Breast epithelium (tissue), 4 donors: ENCODE measurements around the gene HBS1L. TPM values are rescaled to one million over a fixed set of nuclear protein-coding genes. Genes with fewer than 3 reads are reported as not detected.

Experiments
- DNase-seq, 2 donors: peaks; one replicate each; pipeline ENCODE4 v3.0.0-alpha.2; 2019; ENCODE audit warnings: low spot score in 2 of 2
- H3K27ac ChIP-seq, 2 donors: fragments of 200-600 bp; sonication (generic) in 1 of 2; one replicate each; pipeline ENCODE4 v1.5.1; 2016 to 2019; ENCODE audit warnings: mild to moderate bottlenecking in 1 of 2
- H3K27me3 ChIP-seq, 2 donors: fragments of 200-600 bp; sonication (generic) in 1 of 2; one replicate each; pipeline versions ENCODE4 v1.5.1 to v1.6.0; 2017 to 2019; ENCODE audit warnings: control low read depth in 1 of 2, mild to moderate bottlenecking in 1 of 2
- H3K36me3 ChIP-seq: fragments of 200-600 bp; one replicate; pipeline ENCODE4 v1.5.1; 2019
- H3K4me1 ChIP-seq, 2 donors: fragments of 200-600 bp; sonication (generic); one replicate each; pipeline ENCODE4 v1.5.1; 2016 to 2019; ENCODE audit warnings: control low read depth in 1 of 2
- H3K4me3 ChIP-seq, 3 donors: fragments of 200-600 bp; sonication (generic); 1 replicate in 2 of 3; 2 replicates in 1 of 3; pipeline ENCODE4 v1.5.1; 2016 to 2019; ENCODE audit warnings: mild to moderate bottlenecking in 3 of 3, moderate library complexity in 2 of 3
- H3K9me3 ChIP-seq, 2 donors: fragments of 200-600 bp; sonication (generic) in 1 of 2; one replicate each; pipeline ENCODE4 v1.5.1; 2016 to 2019; ENCODE audit warnings: control low read depth in 1 of 2
- POLR2A ChIP-seq: fragments of 450-650 bp; IDR thresholded peaks from one replicate; pipeline ENCODE4 v1.6.1; 2016; ENCODE audit warnings: antibody characterized with exemption, mild to moderate bottlenecking, moderate library complexity
- POLR2AphosphoS5 ChIP-seq, 3 donors: sonication (generic); formaldehyde crosslinking; IDR thresholded peaks; one replicate each; pipeline ENCODE4 v1.6.1; 2017; ENCODE audit warnings: antibody characterized with exemption in 3 of 3
- intact Hi-C: fragments of 100-400 bp; cut with DNase I; formaldehyde crosslinking; loops from one replicate; pipeline ENCODE4 v1.15.1; 2023; ENCODE audit warnings: low total_unique reads
- total RNA-seq, 3 donors: library from RNA; depleted of rRNA; stranded (reverse); fragments of >200 nt; gene quantifications; one replicate each; pipeline ENCODE4 v1.1.0, GENCODE V29; 2016
- TF ChIP-seq, protein P1 (sequence below), 3 donors: fragments of 450-650 bp; IDR thresholded peaks; one replicate each; pipeline ENCODE4 v1.5.1; 2016 to 2017; ENCODE audit warnings: antibody characterized with exemption in 3 of 3, mild to moderate bottlenecking in 3 of 3, moderate library complexity in 3 of 3

Gene HBS1L
- total RNA-seq, 3 donors from 2014 or later: 42.0 to 55.5 (median 52.0) TPM

DNA sequence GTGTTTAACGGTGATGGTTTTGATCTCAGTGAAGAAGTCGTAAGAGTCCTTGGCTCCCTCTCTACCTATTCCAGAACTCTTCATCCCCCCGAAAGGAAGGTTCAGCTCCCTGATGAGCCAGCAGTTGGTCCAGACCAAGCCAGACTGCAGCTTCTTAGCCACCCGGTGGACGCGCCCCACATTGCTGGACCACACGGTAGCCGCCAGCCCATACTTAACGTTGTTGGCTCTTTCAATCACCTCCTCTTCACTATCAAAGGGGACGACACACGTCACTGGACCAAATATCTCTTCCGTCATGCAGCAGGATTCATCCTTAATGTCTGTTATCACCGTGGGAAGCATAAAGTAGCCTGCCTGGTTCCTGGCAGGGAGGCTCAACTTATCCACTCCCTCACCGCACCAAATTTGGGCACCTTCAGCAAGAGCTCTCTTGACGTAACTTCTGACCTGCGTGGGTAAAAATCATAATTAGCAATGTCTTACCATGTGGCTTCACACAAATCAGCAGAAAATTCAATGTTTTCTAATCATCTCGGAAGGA is 136.1 kb downstream of the HBS1L start:
- no peak for DNase-seq
- Histone ChIP-seq H3K36me3 (no peaks in the 10 kb centered on the region), H3K27me3 (no peaks in the 10 kb centered on the region), H3K9me3 (no peaks in the 10 kb centered on the region), H3K4me1 (no peaks in the 10 kb centered on the region), H3K4me3 (no peak overlapping the region), H3K27ac (no peak overlapping the region)
- intact Hi-C loops: no loop called here
- TF ChIP-seq POLR2AphosphoS5 (IDR thresholded peaks at IDR 0.05) (no peak), POLR2A (no peak)
- TF ChIP-seq, protein P1, sequence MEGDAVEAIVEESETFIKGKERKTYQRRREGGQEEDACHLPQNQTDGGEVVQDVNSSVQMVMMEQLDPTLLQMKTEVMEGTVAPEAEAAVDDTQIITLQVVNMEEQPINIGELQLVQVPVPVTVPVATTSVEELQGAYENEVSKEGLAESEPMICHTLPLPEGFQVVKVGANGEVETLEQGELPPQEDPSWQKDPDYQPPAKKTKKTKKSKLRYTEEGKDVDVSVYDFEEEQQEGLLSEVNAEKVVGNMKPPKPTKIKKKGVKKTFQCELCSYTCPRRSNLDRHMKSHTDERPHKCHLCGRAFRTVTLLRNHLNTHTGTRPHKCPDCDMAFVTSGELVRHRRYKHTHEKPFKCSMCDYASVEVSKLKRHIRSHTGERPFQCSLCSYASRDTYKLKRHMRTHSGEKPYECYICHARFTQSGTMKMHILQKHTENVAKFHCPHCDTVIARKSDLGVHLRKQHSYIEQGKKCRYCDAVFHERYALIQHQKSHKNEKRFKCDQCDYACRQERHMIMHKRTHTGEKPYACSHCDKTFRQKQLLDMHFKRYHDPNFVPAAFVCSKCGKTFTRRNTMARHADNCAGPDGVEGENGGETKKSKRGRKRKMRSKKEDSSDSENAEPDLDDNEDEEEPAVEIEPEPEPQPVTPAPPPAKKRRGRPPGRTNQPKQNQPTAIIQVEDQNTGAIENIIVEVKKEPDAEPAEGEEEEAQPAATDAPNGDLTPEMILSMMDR (IDR thresholded peaks at IDR 0.05): no peak

DNA sequence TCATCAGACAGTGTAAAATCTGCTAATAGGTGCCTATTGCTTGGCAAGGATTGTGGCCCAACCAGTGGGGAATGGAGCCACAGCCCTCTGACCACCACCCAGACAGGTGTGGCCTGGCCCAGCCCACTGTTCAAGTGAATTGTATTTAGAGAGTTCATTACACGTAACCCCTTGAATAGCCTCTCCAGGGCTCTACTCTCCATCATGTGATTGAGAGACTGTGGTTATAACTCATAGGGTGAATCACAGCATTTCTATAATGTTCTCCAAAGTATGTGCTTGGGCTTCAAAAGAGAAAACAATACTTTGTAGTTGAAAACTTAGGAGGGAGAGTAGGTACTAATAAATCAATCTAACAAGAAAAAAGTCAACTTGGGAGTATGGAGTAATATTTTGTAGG is 143.1 kb downstream of the HBS1L start:
- Histone ChIP-seq H3K9me3 (no peaks in the 10 kb centered on the region), H3K27me3 (no peaks in the 10 kb centered on the region), H3K4me3 (no peak overlapping the region), H3K27ac (no peak overlapping the region), H3K4me1 (no peaks in the 10 kb centered on the region), H3K36me3 (no peaks in the 10 kb centered on the region)
- intact Hi-C loops: no loop called here
- DNase-seq: no peak
- TF ChIP-seq, protein P1 (IDR thresholded peaks at IDR 0.05): no peak
- no peak for TF ChIP-seq POLR2AphosphoS5 (IDR thresholded peaks at IDR 0.05)
- TF ChIP-seq POLR2A: no peak

DNA sequence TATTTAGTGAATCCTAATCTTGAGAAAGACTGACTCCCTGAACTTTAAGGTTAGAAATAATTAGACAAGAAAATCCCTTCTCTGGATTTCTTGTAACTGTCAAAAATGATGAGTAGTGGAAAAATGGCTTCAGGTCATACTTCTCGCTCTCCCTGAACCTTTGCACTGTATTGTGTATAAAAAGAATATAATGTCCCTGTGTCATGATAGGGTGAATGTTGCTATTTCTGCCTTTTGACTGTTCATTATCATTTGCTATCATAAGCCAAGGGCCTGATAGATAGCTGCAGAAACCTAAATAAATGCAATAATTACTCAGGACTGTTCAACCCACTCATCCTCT is 144.1 kb downstream of the HBS1L start:
- DNase-seq: no peak
- Histone ChIP-seq H3K36me3 (no peaks in the 10 kb centered on the region), H3K9me3 (no peaks in the 10 kb centered on the region), H3K4me3 (no peak overlapping the region), H3K4me1 (no peaks in the 10 kb centered on the region), H3K27me3 (no peaks in the 10 kb centered on the region), H3K27ac (no peak overlapping the region)
- TF ChIP-seq POLR2AphosphoS5 (IDR thresholded peaks at IDR 0.05) (no peak), POLR2A (no peak)
- TF ChIP-seq, protein P1 (IDR thresholded peaks at IDR 0.05): no peak
- intact Hi-C loops: no loop called here

Other genes with a start within 250 kb of the HBS1L start
- gene ALDH8A1, start 104.7 kb downstream of the HBS1L start, total RNA-seq: 1 to 10 TPM in 1 of 3 donors, under 1 TPM in 2; 0.66 to 1.5 (median 0.80) TPM
- gene MYB, start 126.5 kb upstream of the HBS1L start, total RNA-seq: 10 to 100 TPM in 2 of 3 donors, 1 to 10 TPM in 1; 1.1 to 61.9 (median 37.0) TPM